ENCODE results near the gene KCNMA1.

Gene KCNMA1

DNA sequence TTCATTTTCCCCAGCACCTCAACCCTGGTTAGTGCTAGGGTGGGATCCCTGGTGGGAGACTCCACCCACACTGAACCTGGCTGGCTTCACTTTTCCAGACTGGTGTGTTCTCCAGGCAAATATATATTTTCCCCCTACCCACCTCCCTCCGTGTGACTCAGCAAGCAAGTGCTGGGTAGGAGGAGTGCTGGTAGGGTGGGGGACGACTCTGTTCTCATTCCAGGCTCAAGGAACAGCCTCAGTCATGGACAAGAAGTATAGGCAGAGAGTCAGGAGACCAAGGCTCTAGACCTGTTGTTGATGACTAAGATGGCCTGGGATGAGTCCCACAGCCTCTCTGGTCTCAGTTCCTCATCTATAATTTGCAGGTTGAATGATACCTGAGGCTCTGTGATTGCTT is 328.1 kb downstream of the KCNMA1 start:
- TF ChIP-seq ZFX (IDR thresholded peaks at IDR 0.05; ENCODE audit: borderline replicate concordance), result no peak
- TF ChIP-seq, protein P1, sequence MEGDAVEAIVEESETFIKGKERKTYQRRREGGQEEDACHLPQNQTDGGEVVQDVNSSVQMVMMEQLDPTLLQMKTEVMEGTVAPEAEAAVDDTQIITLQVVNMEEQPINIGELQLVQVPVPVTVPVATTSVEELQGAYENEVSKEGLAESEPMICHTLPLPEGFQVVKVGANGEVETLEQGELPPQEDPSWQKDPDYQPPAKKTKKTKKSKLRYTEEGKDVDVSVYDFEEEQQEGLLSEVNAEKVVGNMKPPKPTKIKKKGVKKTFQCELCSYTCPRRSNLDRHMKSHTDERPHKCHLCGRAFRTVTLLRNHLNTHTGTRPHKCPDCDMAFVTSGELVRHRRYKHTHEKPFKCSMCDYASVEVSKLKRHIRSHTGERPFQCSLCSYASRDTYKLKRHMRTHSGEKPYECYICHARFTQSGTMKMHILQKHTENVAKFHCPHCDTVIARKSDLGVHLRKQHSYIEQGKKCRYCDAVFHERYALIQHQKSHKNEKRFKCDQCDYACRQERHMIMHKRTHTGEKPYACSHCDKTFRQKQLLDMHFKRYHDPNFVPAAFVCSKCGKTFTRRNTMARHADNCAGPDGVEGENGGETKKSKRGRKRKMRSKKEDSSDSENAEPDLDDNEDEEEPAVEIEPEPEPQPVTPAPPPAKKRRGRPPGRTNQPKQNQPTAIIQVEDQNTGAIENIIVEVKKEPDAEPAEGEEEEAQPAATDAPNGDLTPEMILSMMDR (IDR thresholded peaks at IDR 0.05), result no peak
- no peak overlapping the region for H3K27ac ChIP-seq

DNA sequence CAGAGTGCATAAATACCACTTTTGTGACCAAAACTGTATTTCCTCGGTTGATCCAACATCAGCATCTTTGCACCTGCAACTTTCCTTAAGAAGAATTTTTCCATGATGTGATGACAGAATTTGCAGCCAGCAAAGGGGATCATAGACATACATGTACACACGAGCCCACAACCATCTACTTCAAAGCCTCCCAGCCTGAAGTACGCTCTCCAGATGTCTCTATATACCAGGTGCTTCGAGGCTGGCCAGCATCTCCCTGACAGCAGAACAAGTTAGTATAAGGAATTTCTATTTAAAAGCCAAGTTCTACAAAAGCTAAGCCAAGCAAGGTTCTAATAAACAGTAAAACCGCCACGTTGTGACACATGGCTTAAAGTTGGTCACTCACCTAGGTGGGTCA is 328.5 kb downstream of the KCNMA1 start:
- no peak overlapping the region for H3K27ac ChIP-seq
- TF ChIP-seq, protein P1 (IDR thresholded peaks at IDR 0.05), result no peak
- TF ChIP-seq ZFX (IDR thresholded peaks at IDR 0.05; ENCODE audit: borderline replicate concordance), result no peak

DNA sequence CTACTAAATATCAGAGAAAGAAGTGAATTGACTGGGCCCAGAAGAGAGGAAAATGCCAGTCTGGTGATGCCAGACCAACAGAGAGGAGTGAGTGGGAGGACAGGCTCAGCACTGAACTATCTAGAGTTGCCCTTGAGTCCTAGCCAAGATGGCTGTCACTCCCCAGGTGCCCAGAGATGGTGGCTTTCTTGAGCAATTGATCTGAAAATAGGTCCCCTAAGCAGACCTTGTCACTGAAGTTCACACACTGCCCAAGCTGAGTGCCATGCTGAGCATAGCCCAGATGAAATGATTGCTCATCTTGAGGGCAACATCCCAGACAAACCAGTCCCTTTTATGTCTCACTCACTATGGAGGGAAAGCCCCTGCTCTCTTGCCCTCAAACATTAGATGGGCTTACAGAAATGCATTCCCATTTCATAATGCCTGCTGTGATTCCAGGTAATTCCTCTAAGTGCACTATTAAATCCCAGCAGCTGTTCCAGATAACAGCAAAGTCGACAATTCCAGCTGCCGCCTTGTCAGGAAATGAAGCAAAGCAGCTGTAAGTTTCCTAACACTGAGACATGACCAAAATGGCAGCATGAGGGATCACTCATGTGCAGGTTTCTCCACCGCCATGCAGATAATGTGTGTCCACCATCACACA is 329.4 kb downstream of the KCNMA1 start:
- H3K27ac ChIP-seq, result no peak overlapping the region
- no peak for TF ChIP-seq ZFX (IDR thresholded peaks at IDR 0.05; ENCODE audit: borderline replicate concordance)
- TF ChIP-seq, protein P1 (IDR thresholded peaks at IDR 0.05), result no peak

DNA sequence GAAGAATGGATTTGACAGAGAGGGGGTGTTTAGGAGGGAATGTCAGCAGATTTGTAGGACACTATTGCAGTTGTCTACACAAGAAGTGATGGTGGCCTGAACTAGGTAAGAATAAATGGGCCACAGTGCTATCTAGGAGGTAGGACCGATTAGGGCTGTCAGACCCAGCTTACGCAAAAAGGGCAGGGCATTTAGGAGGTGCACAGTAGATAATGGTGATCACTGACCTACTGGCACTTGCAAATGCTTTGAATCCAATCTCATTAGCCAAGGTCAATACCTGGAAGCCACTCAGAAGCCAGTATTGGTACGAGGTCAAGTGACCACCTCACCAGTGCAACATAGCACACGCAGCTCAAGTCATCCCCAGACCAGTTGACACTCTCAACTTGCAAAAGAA is 330.9 kb downstream of the KCNMA1 start:
- TF ChIP-seq, protein P1 (IDR thresholded peaks at IDR 0.05), result no peak
- peak overlapping the region; percentile 76 for H3K27ac ChIP-seq

DNA sequence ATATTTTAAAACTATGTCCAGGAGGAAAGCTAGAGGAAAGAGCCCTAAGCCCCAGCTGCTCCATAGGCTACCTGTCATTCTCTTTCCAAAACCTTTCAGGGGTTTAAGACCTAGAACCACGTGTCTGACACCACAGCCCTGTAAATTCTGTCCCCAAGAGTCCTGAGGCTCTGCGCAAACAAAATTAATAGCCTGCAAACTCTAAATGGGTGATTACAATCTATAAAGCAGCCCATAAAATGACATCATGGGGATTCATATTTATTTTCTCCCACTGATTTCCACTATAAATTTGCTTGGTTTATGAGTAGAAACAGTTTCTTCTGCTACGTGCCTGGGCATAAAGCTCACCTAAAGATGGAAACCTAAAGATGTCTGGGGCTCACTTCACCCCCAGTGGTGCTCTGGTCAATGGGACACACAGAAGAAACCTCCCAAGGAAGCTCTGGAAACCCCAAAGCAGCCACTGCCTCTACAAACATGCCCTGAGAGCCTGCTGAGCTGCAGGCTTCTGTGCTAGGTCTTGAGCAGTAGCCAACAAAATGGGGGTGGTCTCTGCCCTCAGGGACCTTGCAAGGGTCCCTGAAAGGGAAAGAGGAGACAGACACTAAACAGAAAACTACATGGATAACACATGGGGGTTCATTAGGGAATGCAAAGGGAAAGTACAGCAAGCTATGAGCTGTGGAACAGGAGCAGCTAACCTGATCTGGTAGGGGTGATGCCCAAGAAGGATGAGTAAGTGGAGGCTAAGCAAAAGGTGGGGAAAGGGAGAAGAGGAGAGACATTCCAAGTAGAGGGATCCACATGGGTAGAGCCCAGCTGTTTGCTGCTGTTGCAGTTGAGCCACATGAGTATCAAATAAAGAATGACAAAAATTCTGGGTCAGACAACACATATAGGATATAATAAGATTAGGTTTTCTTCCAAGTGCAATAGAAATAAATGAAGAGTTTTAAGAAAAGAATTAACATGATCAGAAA is 331.7 kb downstream of the KCNMA1 start:
- H3K27ac ChIP-seq, result peak overlapping the region; percentile 76
- TF ChIP-seq ZFX (IDR thresholded peaks at IDR 0.05; ENCODE audit: borderline replicate concordance), result no peak
- TF ChIP-seq, protein P1 (IDR thresholded peaks at IDR 0.05), result no peak

DNA sequence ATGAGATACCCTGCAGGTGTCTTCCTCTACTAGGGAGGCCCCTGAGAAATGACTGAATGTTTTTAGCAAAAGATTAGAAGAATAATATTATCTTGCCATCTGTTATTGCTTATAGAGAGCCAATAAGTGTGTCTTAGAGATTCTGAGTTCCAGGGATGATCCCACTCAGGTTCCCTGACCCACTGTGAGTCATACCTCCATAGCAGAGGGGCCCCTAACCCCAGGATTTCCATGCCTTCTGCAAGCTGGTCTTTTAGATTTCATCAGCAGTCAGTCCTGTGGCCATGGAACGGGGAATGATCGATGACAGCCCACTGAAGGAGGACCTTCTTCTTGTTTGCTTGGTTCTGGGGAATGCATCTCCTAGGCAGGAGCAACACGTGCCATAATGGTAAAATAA is 333.4 kb downstream of the KCNMA1 start:
- peak overlapping the region; percentile 76; the same call in 1 of the 2 replicates for H3K27ac ChIP-seq
- TF ChIP-seq, protein P1 (IDR thresholded peaks at IDR 0.05), result no peak
- TF ChIP-seq ZFX (IDR thresholded peaks at IDR 0.05; ENCODE audit: borderline replicate concordance), result no peak

DNA sequence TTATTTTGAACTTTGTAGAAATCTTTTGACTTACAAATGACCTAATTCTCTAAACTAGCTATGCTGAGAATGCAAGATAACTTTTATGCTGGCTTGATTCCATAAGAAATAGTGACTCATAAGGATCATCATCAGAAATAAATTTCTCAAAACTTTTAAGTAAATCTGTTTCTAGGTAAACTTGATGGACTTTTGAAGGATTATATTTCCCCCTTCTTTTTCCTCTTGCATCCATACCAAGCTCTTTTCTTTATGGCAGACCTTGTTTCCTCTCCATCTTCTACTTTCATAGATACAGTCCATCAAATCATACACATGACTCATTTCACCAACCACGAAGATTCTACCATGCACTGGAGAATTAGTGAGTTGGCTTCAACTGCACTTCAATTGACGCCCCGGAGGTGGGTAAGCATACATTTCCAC is 336.3 kb downstream of the KCNMA1 start:
- TF ChIP-seq, protein P1 (IDR thresholded peaks at IDR 0.05), result no peak
- TF ChIP-seq ZFX (IDR thresholded peaks at IDR 0.05; ENCODE audit: borderline replicate concordance), result no peak
- no peak overlapping the region for H3K27ac ChIP-seq

Data from 22Rv1 (cell line).